HG02885 (cell line): ENCODE data around the gene HERC4.
A peak's percentile ranks its signal among the peaks of the same experiment; 100 is the strongest.

Source experiments
- ATAC-seq: cut with Tn5 transposase; IDR thresholded peaks from one replicate; pipeline ENCODE4 v1.9.1; 2021; ENCODE audit warnings: mild to moderate bottlenecking; ENCODE audit not compliant: unreplicated experiment, poor library complexity

Gene HERC4

GRCh38 chr10:68074775-68075549 is at the start of gene HERC4:
Gene HERC4, minus strand, starts transcription at chr10:68075283. Its CDS starts 2,175 bp downstream, at chr10:68073108.
- peak; percentile 86 for ATAC-seq

GRCh38 chr10:68124718-68125117 is 49.6 kb upstream of the HERC4 start:
- no peak for ATAC-seq

GRCh38 chr10:68121852-68122251 is 46.8 kb upstream of the HERC4 start:
- no peak for ATAC-seq

- ATAC-seq, result no peak
These were observed 46.1 kb upstream of the HERC4 start for GRCh38 chr10:68121020-68121743.

GRCh38 chr10:68118657-68119056 is 43.6 kb upstream of the HERC4 start:
- ATAC-seq, result no peak

- no peak for ATAC-seq
These were observed 37.8 kb upstream of the HERC4 start for GRCh38 chr10:68112837-68113236.

GRCh38 chr10:68111584-68111983 is 36.5 kb upstream of the HERC4 start:
- no peak for ATAC-seq

- ATAC-seq, result no peak
These were observed 34.9 kb upstream of the HERC4 start for GRCh38 chr10:68110027-68110426.

- ATAC-seq, result no peak
These were observed 34.2 kb upstream of the HERC4 start, which contains the start of gene MYPN for GRCh38 chr10:68109331-68109730. Gene MYPN, plus strand, starts transcription at chr10:68109488. Its CDS starts 11,951 bp downstream, at chr10:68121439.

- no peak for ATAC-seq
These were observed 33.6 kb upstream of the HERC4 start for GRCh38 chr10:68108653-68109052.

- ATAC-seq, result no peak
These were observed 33.0 kb upstream of the HERC4 start for GRCh38 chr10:68108051-68108450.

GRCh38 chr10:68107651-68108050 is 32.6 kb upstream of the HERC4 start:
- no peak for ATAC-seq

GRCh38 chr10:68106656-68107055 is 31.6 kb upstream of the HERC4 start:
- no peak for ATAC-seq

GRCh38 chr10:68105820-68106219 is 30.7 kb upstream of the HERC4 start:
- ATAC-seq, result no peak

- ATAC-seq, result no peak
These were observed 28.8 kb upstream of the HERC4 start for GRCh38 chr10:68103901-68104300.

GRCh38 chr10:68103261-68103878 is 28.3 kb upstream of the HERC4 start:
- no peak for ATAC-seq

GRCh38 chr10:68101066-68101465 is 26.0 kb upstream of the HERC4 start:
- no peak for ATAC-seq

GRCh38 chr10:68099736-68100135 is 24.7 kb upstream of the HERC4 start:
- ATAC-seq, result no peak

- ATAC-seq, result no peak
These were observed 21.9 kb upstream of the HERC4 start for GRCh38 chr10:68096913-68097516.

GRCh38 chr10:68095153-68095552 is 20.1 kb upstream of the HERC4 start:
- ATAC-seq, result no peak

GRCh38 chr10:68092512-68092911 is 17.4 kb upstream of the HERC4 start:
- no peak for ATAC-seq
